HG03342 (cell line): ENCODE measurements around the gene MZF1.

Source experiments
- ATAC-seq: cut with Tn5 transposase; IDR thresholded peaks from one replicate; pipeline ENCODE4 v1.9.1; 2021; ENCODE audit warnings: mild to moderate bottlenecking, moderate library complexity; ENCODE audit not compliant: unreplicated experiment

The MZF1 gene

GRCh38 chr19:58556622-58557220 is 16.4 kb downstream of the MZF1 start:
- no peak for ATAC-seq

DNA sequence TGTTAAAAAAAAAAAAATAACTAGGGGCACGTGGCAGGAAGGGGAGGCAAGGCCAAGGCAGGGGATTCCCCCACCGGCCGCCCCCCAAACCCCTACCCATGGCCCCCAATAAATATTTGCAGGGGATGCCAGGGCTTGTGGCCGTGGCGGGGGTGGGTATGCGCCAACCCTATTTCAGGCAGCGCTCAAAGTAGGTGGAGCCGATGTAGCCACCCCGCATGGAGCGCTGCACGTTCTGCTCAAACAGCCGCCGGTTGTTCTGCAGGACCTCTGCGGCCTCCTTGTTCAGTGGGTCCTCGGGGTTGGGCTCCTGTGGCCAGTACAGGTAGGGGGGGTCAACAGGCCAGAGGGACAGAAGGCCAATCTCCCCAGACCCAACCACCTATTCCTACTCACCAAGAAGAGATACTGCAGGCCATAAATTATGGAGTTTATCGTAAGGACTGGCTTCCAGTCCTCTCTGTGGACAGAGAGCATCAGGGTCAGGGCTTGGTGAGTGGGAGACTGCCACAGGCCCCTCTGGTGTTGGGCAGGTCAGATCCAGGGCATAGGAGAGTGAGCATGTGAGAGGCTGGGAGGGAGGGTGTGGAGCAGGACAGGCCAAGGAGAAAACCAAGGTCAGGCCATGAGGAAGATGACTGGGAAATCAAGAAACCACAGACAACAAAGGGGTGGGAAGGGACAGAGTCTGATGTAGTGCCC is 17.1 kb downstream of the MZF1 start:
- no peak for ATAC-seq

DNA sequence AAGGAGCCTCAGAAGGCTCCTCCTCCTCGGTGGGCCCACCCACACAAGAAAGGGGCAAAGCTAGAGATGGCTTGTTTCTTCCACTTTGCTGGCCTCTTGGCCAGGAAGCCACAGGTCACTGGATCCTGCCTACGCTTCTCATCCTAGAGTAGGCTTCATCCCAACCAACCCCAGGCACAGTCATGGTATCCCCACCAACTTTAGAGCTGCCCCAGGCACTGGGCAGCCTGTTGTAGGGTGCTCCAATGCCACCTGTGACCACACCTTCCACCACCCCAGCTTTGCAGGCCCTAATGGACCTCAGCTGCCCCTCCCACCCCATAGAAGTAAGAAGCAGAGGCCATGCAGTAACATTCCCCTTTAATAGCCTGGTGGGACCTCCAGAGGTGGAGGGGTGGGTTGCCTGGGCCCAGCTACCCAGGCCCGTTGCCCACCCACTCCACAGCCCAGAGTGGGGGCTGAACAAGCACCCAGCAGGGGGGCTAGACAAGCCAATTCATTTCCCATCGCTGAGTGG is 17.7 kb downstream of the MZF1 start:
- ATAC-seq = no peak

DNA sequence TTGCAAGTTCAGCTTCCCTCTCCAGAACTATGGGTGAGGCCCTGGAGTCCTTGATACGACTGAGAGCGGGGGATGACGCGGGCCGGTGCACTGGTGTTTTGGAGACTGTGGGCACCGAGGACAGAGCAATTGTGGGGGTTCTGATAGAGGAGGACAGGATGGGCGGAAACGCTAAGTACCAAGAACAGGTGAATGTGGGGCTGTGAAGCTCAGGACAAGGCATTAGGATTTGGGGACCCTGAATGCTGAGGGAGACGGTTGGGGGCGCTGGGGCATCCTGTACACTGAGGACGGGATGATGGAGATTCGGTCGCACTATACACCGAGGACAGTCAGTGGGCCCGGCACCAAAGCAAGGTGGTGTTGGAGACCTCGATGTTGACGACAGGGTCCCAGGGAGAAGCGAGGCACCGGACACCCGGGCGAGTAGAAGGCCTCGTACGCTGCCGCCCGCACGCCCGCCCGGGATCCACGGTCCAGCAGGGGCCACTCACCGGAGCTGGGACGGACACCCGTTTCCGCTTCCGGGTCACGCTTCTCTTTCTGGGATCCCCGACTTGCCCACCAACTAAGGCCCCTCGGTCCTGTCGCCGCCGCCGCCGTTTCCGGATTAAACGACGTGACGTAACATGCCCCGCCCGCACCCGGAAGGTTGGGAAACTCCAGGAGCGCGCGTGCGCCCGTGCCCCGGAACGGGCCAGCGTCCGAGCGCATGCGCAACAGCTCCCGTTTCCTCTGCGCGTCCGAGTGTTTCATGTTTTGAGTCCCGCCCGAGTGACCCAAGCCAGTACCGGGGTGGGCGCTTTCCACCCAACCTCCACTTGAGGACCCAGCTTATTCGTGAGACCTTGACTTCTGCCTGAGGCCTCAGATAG is 18.4 kb downstream of the MZF1 start, which contains the start of gene CHMP2A:
TSS of gene CHMP2A (minus strand) at position 612 of the 875 bp plus-strand sequence. CDS start 893 bp downstream, outside the sequence.
- ATAC-seq = peak; percentile 26

GRCh38 chr19:58553799-58554493 is 19.2 kb downstream of the MZF1 start:
- ATAC-seq = no peak

- no peak for ATAC-seq
Observed at GRCh38 chr19:58552655-58553054, 20.5 kb downstream of the MZF1 start.

GRCh38 chr19:58551577-58552471 is 21.3 kb downstream of the MZF1 start:
- no peak for ATAC-seq

GRCh38 chr19:58551123-58551497 is 22.0 kb downstream of the MZF1 start:
- no peak for ATAC-seq

DNA sequence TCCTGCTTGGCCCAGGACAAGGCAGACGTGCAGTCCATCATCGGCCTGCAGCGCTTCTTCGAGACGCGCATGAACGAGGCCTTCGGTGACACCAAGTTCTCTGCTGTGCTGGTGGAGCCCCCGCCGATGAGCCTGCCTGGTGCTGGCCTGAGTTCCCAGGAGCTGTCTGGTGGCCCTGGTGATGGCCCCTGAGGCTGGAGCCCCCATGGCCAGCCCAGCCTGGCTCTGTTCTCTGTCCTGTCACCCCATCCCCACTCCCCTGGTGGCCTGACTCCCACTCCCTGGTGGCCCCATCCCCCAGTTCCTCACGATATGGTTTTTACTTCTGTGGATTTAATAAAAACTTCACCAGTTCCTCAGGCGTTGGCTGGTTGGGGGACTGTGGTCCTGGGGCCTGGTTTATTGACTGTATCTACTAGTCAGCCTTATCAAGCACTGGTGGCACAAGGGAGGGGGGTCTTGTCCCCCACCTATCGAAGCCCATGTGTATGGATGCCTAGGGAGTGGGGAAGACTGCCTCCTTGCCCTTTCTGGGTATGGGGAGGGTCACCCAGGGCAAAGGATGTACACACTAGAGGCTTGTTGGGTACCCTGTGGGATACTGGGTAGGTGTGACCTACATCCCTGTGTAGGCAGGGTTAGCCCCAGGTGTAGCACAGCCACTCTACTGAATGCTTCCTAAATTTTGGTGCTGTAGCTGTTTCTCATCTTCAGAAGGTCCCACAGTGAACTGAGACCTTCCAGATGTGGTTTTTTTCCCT is 22.6 kb downstream of the MZF1 start:
- no peak for ATAC-seq

DNA sequence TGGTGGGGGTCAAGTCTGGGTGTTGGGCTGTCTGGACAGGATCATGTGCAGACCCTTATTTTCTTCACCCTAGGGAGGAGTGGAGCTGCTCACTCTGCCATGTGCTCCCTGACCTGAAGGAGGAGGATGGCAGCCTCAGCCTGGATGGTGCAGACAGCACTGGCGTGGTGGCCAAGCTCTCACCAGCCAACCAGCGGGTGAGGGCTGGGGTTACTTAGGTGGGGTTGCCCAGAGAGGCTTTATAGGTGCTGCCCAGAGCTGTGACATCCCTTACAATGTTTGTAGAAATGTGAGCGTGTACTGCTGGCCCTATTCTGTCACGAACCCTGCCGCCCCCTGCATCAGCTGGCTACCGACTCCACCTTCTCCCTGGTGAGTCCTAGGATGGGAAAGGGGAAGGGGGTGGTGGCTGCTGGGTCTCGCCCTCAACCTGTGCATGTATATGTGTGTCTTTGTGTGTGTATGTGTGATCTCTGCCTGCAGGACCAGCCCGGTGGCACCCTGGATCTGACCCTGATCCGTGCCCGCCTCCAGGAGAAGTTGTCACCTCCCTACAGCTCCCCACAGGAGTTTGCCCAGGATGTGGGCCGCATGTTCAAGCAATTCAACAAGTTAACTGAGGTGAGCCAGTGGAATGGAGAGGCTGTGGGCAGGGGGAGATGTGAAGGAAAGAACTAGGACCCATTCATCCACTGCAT is 23.3 kb downstream of the MZF1 start:
- ATAC-seq = no peak

GRCh38 chr19:58548859-58549663 is 24.1 kb downstream of the MZF1 start:
- ATAC-seq = no peak

GRCh38 chr19:58547323-58548312 is 25.5 kb downstream of the MZF1 start:
- ATAC-seq = no peak

GRCh38 chr19:58546019-58546530 is 27.1 kb downstream of the MZF1 start:
- no peak for ATAC-seq

DNA sequence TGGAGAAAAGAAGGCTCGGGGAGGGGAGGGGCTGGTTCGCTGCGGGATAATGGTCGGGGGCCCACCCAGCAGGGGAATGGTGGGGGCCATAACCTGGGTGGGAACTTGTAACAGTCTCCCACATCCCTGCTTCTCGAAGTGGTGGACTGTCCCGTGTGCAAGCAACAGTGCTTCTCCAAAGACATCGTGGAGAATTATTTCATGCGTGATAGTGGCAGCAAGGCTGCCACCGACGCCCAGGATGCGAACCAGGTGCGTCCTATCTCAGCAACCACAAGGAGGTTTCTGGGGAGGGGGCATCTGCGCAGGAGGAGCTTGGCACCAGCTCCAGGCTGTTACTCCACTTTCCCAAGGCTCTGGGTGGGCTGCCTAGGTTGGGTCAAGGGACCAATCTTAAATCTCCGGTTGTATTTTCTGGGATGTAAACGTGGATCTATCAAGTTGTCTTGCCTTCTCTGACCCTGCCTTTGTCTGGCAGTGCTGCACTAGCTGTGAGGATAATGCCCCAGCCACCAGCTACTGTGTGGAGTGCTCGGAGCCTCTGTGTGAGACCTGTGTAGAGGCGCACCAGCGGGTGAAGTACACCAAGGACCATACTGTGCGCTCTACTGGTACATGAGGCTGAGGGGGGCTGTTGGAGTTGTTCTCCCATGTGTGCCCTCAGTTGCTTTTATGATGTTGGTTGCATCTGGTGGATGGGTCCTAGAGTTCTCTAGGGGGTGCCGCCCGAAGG is 27.7 kb downstream of the MZF1 start:
- ATAC-seq = no peak

- peak; percentile 44 for ATAC-seq
Observed at GRCh38 chr19:58544591-58545285, 28.4 kb downstream of the MZF1 start.
